GM10266 (cell line): ENCODE measurements around the gene DTHD1.
A peak's percentile ranks its signal among the peaks of the same experiment; 100 is the strongest.

ENCODE experiments used
- DNase-seq: peaks from one replicate; pipeline ENCODE4 v3.0.0; 2012; ENCODE audit errors: extremely low spot score
- CTCF ChIP-seq: IDR thresholded peaks from 2 replicates; pipeline ENCODE4 v1.5.1; 2012; ENCODE audit warnings: mild to moderate bottlenecking, low read depth; ENCODE audit not compliant: control insufficient read depth, insufficient read depth; ENCODE audit errors: missing control alignments

DTHD1 gene

GRCh38 chr4:36283912-36284465 is 2.6 kb downstream of the DTHD1 start:
- DNase-seq = no peak

GRCh38 chr4:36285784-36286480 is 4.5 kb downstream of the DTHD1 start:
- peak; percentile 61 for DNase-seq
- TF ChIP-seq CTCF = no peak

More at GRCh38 chr4:36283912-36284465, 2.6 kb downstream of the DTHD1 start:
- TF ChIP-seq CTCF = no peak

- no peak for TF ChIP-seq CTCF
- DNase-seq = no peak
These were observed 5.1 kb downstream of the DTHD1 start for GRCh38 chr4:36286481-36286871.

GRCh38 chr4:36288731-36289426 is 7.5 kb downstream of the DTHD1 start:
- DNase-seq = no peak
- TF ChIP-seq CTCF = no peak

GRCh38 chr4:36290641-36291040 is 9.2 kb downstream of the DTHD1 start:
- no peak for TF ChIP-seq CTCF
- no peak for DNase-seq

GRCh38 chr4:36292556-36293188 is 11.3 kb downstream of the DTHD1 start:
- no peak for DNase-seq

More at GRCh38 chr4:36292556-36293188, 11.3 kb downstream of the DTHD1 start:
- no peak for TF ChIP-seq CTCF
